Inflammatory macrophage (primary cell): Measurements from ENCODE around the gene TMEM185B.
"Not testable (repeated sequence)": the region's sequence is repeated elsewhere in the genome, so short reads cannot be mapped to it uniquely, and the experiment has no call there.

Source experiments
- DNase-seq, 2 donors: peaks; one replicate each; pipeline ENCODE4 v3.0.0-alpha.2; 2020 to 2022

TMEM185B gene

GRCh38 chr2:120251078-120251477 lies 27.9 kb upstream of the TMEM185B start:
- DNase-seq = no peak

- DNase-seq = no peak
Observed at GRCh38 chr2:120250640-120251039, 27.4 kb upstream of the TMEM185B start.

- no peak for DNase-seq
Observed at GRCh38 chr2:120247851-120248250, 24.7 kb upstream of the TMEM185B start.

- no peak for DNase-seq
Observed at GRCh38 chr2:120246546-120247300, 23.5 kb upstream of the TMEM185B start.

- DNase-seq = no peak
Observed at GRCh38 chr2:120245520-120246332, 22.5 kb upstream of the TMEM185B start.

GRCh38 chr2:120244656-120245519 lies 21.7 kb upstream of the TMEM185B start:
- no peak for DNase-seq

- no peak for DNase-seq
Observed at GRCh38 chr2:120243875-120244553, 20.8 kb upstream of the TMEM185B start.

GRCh38 chr2:120243211-120243610 lies 20.0 kb upstream of the TMEM185B start:
- peak; percentile 61 to 77 for DNase-seq

GRCh38 chr2:120241684-120242083 lies 18.5 kb upstream of the TMEM185B start:
- DNase-seq = peak; percentile 75 to 76

GRCh38 chr2:120240901-120241429 lies 17.8 kb upstream of the TMEM185B start:
- peak in 1 of 2 donors; percentile 29 for DNase-seq

- DNase-seq = peak in 1 of 2 donors; percentile 15
Observed at GRCh38 chr2:120239488-120240287, 16.5 kb upstream of the TMEM185B start.

- DNase-seq = peak; percentile 28 to 72
Observed at GRCh38 chr2:120238728-120239487, 15.7 kb upstream of the TMEM185B start.

GRCh38 chr2:120237491-120237902 lies 14.3 kb upstream of the TMEM185B start:
- DNase-seq = peak; percentile 39 to 81

- no peak for DNase-seq
Observed at GRCh38 chr2:120236791-120237190, 13.6 kb upstream of the TMEM185B start.

GRCh38 chr2:120236316-120236715 lies 13.1 kb upstream of the TMEM185B start:
- no peak for DNase-seq

GRCh38 chr2:120235681-120236080 lies 12.5 kb upstream of the TMEM185B start:
- no peak for DNase-seq

GRCh38 chr2:120235158-120235557 lies 12.0 kb upstream of the TMEM185B start:
- DNase-seq = not testable (repeated sequence)

GRCh38 chr2:120233292-120233691 lies 10.1 kb upstream of the TMEM185B start:
- no peak for DNase-seq

GRCh38 chr2:120231974-120232635 lies 8.9 kb upstream of the TMEM185B start:
- peak; percentile 40 to 50 for DNase-seq

GRCh38 chr2:120231564-120231973 lies 8.4 kb upstream of the TMEM185B start:
- DNase-seq = no peak
